Psoas muscle (tissue), 8 donors: ENCODE results near the gene FOXC2. TPM values are rescaled to one million over a fixed set of nuclear protein-coding genes. Genes with fewer than 3 reads are reported as not detected.

Experiments used
- ATAC-seq, 4 donors: fragments of 200-7000 bp; cut with Tn5 transposase; one replicate each; pipeline ENCODE4 v1.9.1; 2020; ENCODE audit warnings: moderate library complexity in 3 of 4, mild to moderate bottlenecking in 2 of 4
- DNase-seq, 2 donors: peaks; one replicate each; pipeline ENCODE4 v3.0.0-alpha.2; 2020
- H3K27ac ChIP-seq: fragments of 200-600 bp; one replicate; pipeline ENCODE4 v1.8.0; 2022
- H3K27me3 ChIP-seq, 3 donors: fragments of 200-600 bp in 1 of 3; one replicate each; pipeline versions ENCODE4 v1.6.1 to v1.8.0; 2013 to 2022; ENCODE audit warnings: low read length in 2 of 3, mild to moderate bottlenecking in 2 of 3, moderate library complexity in 1 of 3; ENCODE audit not compliant: insufficient read depth in 3 of 3
- H3K36me3 ChIP-seq, 2 donors: fragments of 200-600 bp in 1 of 2; one replicate each; pipeline versions ENCODE4 v1.6.1 to v1.8.0; 2013 to 2022; ENCODE audit warnings: low read depth in 1 of 2, mild to moderate bottlenecking in 1 of 2, moderate library complexity in 1 of 2; ENCODE audit not compliant: insufficient read depth in 1 of 2
- H3K4me1 ChIP-seq: fragments of 200-600 bp; one replicate; pipeline ENCODE4 v1.8.0; 2022
- H3K4me3 ChIP-seq: fragments of 200-600 bp; one replicate; pipeline ENCODE4 v1.8.0; 2022; ENCODE audit warnings: mild to moderate bottlenecking
- H3K9me3 ChIP-seq: fragments of 200-600 bp; one replicate; pipeline ENCODE4 v1.8.0; 2022
- WGBS, 3 donors: extraction: QIAGEN DNeasy Blood & Tissue Kit; methylation state at CpG; one replicate each; pipeline versions ENCODE4 v1.1.6 to v1.1.7; 2013; 5-methylcytosine and 5-hydroxymethylcytosine counted together
- intact Hi-C, 2 donors: fragments of 100-400 bp; cut with DNase I; formaldehyde crosslinking; loops; one replicate each; pipeline versions ENCODE4 v1.11.0 to v1.14.2; 2022
- polyA plus RNA-seq, 3 donors: library from polyadenylated mRNA; stranded (reverse); fragments of 200-250 nt; gene quantifications; one replicate each; pipeline ENCODE4 v1.2.3, GENCODE V29; 2013
- total RNA-seq, 4 donors: library from RNA; stranded (reverse); fragmentation: NEBNext Ultra II Directional in 2 of 4; extraction: Animal tissue kit (Norgen Biotek cat#: 25700) in 2 of 4; gene quantifications; one replicate each; pipeline versions ENCODE4 v1.2.1 to v1.2.4, GENCODE V29; 2021 to 2023
- TF ChIP-seq, protein P1 (sequence below): fragments of 200-600 bp; IDR thresholded peaks from one replicate; pipeline ENCODE4 v1.8.0; 2022; ENCODE audit warnings: antibody characterized with exemption
- donor health status: healthy with polysubstance abuse.
- donor health status: DM: no; HTN: no; CAD: no; lungs with moderate emphysema.
- donor health status: Bipolar disorder and iron deficiency.
- donor health status: healthy.
- donor health status: DM: yes; HTN: yes; CAD: no.
- donor health status: DM: no; HTN: no; CAD: no.
- donor health status: DM: no; HTN: no; CAD: no.
- donor health status: DM: yes; HTN: yes; CAD: no.

The FOXC2 gene
- total and polyA plus RNA-seq, 7 donors, result 0.14 to 0.34 (median 0.18) TPM

DNA sequence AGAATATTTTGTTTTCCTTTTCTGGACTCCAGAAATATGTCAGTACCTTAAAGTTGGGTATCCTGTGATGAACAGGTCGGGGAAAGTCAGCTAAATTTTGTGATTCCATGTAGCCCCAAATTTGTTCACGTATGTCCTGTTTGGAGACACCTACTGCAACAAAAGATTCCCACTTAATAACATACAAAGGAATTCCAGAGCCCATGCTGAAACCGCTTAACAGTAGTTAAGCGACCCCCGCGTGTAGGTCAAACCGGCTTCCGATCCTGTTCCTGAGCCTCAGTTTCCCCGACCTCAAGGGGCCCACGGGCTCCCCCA, 12.1 kb upstream of the FOXC2 start:
- DNase-seq, result no peak
- H3K4me1 ChIP-seq, result peaks cover 10% of the 10 kb centered on the region
- peak overlapping the region; percentile 94 for H3K27ac ChIP-seq
- peaks cover 0 to 6% (median 0%) of the 10 kb centered on the region in 3 donors for H3K27me3 ChIP-seq
- peak overlapping the region; percentile 92 for H3K4me3 ChIP-seq
- H3K9me3 ChIP-seq, result no peaks in the 10 kb centered on the region
- intact Hi-C loops, result no loop called here
- TF ChIP-seq, protein P1, sequence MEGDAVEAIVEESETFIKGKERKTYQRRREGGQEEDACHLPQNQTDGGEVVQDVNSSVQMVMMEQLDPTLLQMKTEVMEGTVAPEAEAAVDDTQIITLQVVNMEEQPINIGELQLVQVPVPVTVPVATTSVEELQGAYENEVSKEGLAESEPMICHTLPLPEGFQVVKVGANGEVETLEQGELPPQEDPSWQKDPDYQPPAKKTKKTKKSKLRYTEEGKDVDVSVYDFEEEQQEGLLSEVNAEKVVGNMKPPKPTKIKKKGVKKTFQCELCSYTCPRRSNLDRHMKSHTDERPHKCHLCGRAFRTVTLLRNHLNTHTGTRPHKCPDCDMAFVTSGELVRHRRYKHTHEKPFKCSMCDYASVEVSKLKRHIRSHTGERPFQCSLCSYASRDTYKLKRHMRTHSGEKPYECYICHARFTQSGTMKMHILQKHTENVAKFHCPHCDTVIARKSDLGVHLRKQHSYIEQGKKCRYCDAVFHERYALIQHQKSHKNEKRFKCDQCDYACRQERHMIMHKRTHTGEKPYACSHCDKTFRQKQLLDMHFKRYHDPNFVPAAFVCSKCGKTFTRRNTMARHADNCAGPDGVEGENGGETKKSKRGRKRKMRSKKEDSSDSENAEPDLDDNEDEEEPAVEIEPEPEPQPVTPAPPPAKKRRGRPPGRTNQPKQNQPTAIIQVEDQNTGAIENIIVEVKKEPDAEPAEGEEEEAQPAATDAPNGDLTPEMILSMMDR, result no peak
- peaks cover 0 to 36% of the 10 kb centered on the region in 2 donors for H3K36me3 ChIP-seq
- WGBS, 3 donors, result 9 to 10% (median 9%) methylated on average over 10 of the region's 10 CpGs
- no peak for ATAC-seq

DNA sequence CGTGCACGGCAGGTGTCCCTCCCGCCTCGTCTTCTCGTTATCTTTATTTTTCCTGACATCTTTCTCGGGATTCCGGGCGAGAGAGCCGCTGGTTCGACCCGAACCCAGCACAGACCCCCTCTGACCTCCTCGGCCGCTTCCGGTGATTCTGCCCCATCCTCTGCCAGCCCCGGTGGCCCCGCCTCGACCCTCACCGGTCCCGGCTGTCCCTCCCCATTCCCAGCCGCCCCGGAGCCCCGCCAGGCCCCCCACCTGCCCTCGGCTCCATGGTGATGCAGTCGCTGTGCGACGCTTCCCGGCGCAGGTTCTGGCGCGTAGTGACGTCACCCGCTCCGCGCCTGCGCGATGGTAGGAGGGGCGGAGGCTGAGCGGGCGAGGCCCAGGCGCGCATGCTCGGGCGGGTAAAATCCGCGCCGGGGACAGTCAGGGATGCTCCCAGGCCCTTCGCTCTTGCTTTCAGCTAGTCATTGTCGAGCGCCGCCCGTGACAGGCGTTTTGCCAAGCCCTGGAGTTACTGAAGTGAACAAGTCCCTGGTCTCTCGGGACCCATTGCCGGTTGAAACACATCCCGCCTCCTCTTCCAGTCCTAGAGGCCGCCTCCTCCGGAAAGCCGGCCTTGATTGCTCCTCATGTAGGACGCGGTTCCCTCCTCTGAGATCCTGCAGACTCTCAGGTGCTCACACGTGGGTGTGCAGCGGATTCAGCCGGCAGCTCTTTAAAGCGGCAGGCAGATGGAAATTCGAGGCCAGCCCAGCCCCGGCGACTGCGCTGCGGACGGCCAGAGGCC, 11.5 kb upstream of the FOXC2 start, which contains the start of gene MTHFSD:
Gene MTHFSD, minus strand, starts transcription at position 319 of the 787 bp plus-strand sequence. Its CDS starts 51 bp downstream, at position 268.
- peaks cover 0 to 9% (median 0%) of the 10 kb centered on the region in 3 donors for H3K27me3 ChIP-seq
- 3 to 4% (median 3%) methylated on average over 66 to 70 of the region's 70 CpGs for WGBS, 3 donors
- H3K36me3 ChIP-seq, result peaks cover 0 to 31% of the 10 kb centered on the region in 2 donors
- TF ChIP-seq, protein P1, result no peak
- peak within 1 kb of the TSS; percentile 94 for H3K27ac ChIP-seq
- H3K4me1 ChIP-seq, result peaks cover 10% of the 10 kb centered on the region
- intact Hi-C loops, result no loop called here
- DNase-seq, result peak; percentile 95 to 98
- no peaks in the 10 kb centered on the region for H3K9me3 ChIP-seq
- ATAC-seq, result peak; percentile 94 to 99 (median 96)
- peak within 1 kb of the TSS; percentile 92 for H3K4me3 ChIP-seq

DNA sequence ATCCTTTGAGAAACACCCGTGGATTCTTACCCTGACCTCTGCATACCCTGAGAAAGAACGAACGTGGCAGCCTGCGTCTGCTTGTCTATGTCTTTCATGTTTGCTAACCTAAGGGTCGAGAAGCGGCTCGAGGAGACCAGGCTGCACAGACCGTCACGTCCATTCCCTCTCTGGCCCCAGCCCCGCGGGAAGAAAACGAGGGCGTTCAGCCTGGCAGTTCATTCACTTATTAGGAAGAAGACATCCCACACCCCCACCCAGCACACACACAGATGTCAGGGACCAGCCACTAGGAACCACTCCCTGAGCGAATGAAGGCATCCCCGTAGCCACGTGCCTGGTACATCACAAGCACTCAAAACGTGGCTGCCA, 10.9 kb upstream of the FOXC2 start:
- Histone ChIP-seq H3K4me3 (peak overlapping the region; percentile 92), H3K27ac (peak overlapping the region; percentile 94), H3K4me1 (peaks cover 10% of the 10 kb centered on the region), H3K36me3 (peaks cover 0 to 26% of the 10 kb centered on the region in 2 donors), H3K27me3 (peaks cover 0 to 15% (median 2%) of the 10 kb centered on the region in 3 donors), H3K9me3 (no peaks in the 10 kb centered on the region)
- TF ChIP-seq, protein P1, result no peak
- ATAC-seq (peak; percentile 1 to 26 (median 18)), DNase-seq (no peak)
- intact Hi-C loops, result no loop called here
- WGBS, 3 donors, result 15 to 30% (median 22%) methylated on average over 17 of the region's 17 CpGs

DNA sequence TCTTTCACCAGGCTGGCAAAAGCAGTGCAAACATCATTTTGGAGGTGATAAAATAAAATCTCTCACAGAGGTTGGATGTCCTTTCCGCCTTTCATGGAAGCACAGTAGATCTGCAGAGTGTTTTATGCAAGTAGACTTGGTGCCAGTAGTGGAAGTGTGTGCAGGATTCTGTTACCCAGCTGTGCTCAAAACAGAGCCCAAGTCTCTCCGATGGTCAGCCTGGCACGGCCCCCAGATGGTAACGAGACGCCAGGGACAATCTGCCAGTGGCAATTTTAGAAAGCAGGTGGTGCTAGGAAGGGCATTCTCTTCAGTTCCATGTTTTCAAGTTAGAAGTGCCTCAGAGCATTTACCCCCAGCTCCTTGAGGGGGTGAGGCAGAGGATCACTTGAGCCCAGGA, 10.1 kb upstream of the FOXC2 start:
- 8 to 29% (median 20%) methylated on average over 5 of the region's 5 CpGs for WGBS, 3 donors
- Histone ChIP-seq H3K4me1 (peaks cover 10% of the 10 kb centered on the region), H3K9me3 (no peaks in the 10 kb centered on the region), H3K4me3 (peak overlapping the region; percentile 92), H3K27me3 (peaks cover 0 to 24% (median 2%) of the 10 kb centered on the region in 3 donors), H3K27ac (peak overlapping the region; percentile 36), H3K36me3 (peaks cover 0 to 18% of the 10 kb centered on the region in 2 donors)
- peak; percentile 26 to 55 (median 48) for ATAC-seq
- TF ChIP-seq, protein P1, result no peak
- intact Hi-C loops, result no loop called here
- DNase-seq, result no peak
